Right lobe of liver (tissue), 4 donors: ENCODE results near the gene SPATA13.
"Not testable (repeated sequence)": the region's sequence is repeated elsewhere in the genome, so short reads cannot be mapped to it uniquely, and the experiment has no call there.

Experiments
- POLR2A ChIP-seq: fragments of 450-650 bp; IDR thresholded peaks from one replicate; pipeline ENCODE4 v1.6.1; 2017; ENCODE audit warnings: antibody characterized with exemption, mild to moderate bottlenecking
- TF ChIP-seq, protein P1 (sequence below), 4 donors: fragments of 200-600 bp in 3 of 4; fragments of 450-650 bp in 1 of 4; IDR thresholded peaks; one replicate each; pipeline versions ENCODE4 v1.5.1 to v1.8.0; 2016 to 2022; ENCODE audit warnings: antibody characterized with exemption in 4 of 4, mild to moderate bottlenecking in 2 of 4
- donor health status: DM: no; HTN: no; CAD: no.
- donor health status: DM: no; HTN: no; CAD: no.
- donor health status: DM: no; HTN: yes; CAD: no.

- TF ChIP-seq POLR2A: not testable (repeated sequence)
- TF ChIP-seq, protein P1, sequence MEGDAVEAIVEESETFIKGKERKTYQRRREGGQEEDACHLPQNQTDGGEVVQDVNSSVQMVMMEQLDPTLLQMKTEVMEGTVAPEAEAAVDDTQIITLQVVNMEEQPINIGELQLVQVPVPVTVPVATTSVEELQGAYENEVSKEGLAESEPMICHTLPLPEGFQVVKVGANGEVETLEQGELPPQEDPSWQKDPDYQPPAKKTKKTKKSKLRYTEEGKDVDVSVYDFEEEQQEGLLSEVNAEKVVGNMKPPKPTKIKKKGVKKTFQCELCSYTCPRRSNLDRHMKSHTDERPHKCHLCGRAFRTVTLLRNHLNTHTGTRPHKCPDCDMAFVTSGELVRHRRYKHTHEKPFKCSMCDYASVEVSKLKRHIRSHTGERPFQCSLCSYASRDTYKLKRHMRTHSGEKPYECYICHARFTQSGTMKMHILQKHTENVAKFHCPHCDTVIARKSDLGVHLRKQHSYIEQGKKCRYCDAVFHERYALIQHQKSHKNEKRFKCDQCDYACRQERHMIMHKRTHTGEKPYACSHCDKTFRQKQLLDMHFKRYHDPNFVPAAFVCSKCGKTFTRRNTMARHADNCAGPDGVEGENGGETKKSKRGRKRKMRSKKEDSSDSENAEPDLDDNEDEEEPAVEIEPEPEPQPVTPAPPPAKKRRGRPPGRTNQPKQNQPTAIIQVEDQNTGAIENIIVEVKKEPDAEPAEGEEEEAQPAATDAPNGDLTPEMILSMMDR (IDR thresholded peaks at IDR 0.05): not testable (repeated sequence)
Observed at GRCh38 chr13:24309300-24309699, 148.8 kb downstream of the SPATA13 start, which contains the start of gene C1QTNF9.
